HG03432 (cell line): ENCODE data around the gene RABAC1.
"Not testable (repeated sequence)": the region's sequence is repeated elsewhere in the genome, so short reads cannot be mapped to it uniquely, and the experiment has no call there.

Source experiments
- ATAC-seq: cut with Tn5 transposase; IDR thresholded peaks from one replicate; pipeline ENCODE4 v1.9.1; 2021; ENCODE audit warnings: mild to moderate bottlenecking, moderate library complexity; ENCODE audit not compliant: unreplicated experiment

Gene RABAC1

GRCh38 chr19:41959056-41960053, at the start of gene RABAC1:
TSS of gene RABAC1 (minus strand) at chr19:41959321. CDS start at chr19:41959292, 29 bp downstream.
- peak; percentile 84 for ATAC-seq

- no peak for ATAC-seq
Measured at GRCh38 chr19:42006569-42006968, 47.4 kb upstream of the RABAC1 start.

GRCh38 chr19:42005504-42005903, 46.4 kb upstream of the RABAC1 start:
- no peak for ATAC-seq

GRCh38 chr19:42003506-42004294, 44.6 kb upstream of the RABAC1 start:
- ATAC-seq: no peak

- ATAC-seq: no peak
Measured at GRCh38 chr19:41999878-42000208, 40.7 kb upstream of the RABAC1 start.

- ATAC-seq: no peak
Measured at GRCh38 chr19:41999071-41999877, 40.2 kb upstream of the RABAC1 start.

- ATAC-seq: no peak
Measured at GRCh38 chr19:41998246-41999020, 39.3 kb upstream of the RABAC1 start.

GRCh38 chr19:41997851-41998229, 38.7 kb upstream of the RABAC1 start:
- ATAC-seq: no peak

- no peak for ATAC-seq
Measured at GRCh38 chr19:41997121-41997850, 38.2 kb upstream of the RABAC1 start.

- ATAC-seq: no peak
Measured at GRCh38 chr19:41995959-41996797, 37.1 kb upstream of the RABAC1 start.

GRCh38 chr19:41994994-41995958, 36.2 kb upstream of the RABAC1 start:
- no peak for ATAC-seq

- ATAC-seq: no peak
Measured at GRCh38 chr19:41994521-41994971, 35.4 kb upstream of the RABAC1 start.

- ATAC-seq: no peak
Measured at GRCh38 chr19:41993612-41994483, 34.7 kb upstream of the RABAC1 start, which contains the start of gene ATP1A3. TSS of gene ATP1A3 (minus strand) at chr19:41994230. CDS start at chr19:41994076, 154 bp downstream.

GRCh38 chr19:41991925-41992569, 32.9 kb upstream of the RABAC1 start:
- ATAC-seq: not testable (repeated sequence)

- ATAC-seq: no peak
Measured at GRCh38 chr19:41991025-41991424, 31.9 kb upstream of the RABAC1 start.

- no peak for ATAC-seq
Measured at GRCh38 chr19:41990615-41991014, 31.5 kb upstream of the RABAC1 start.
